Measurements from ENCODE around the gene CC2D2A.

The CC2D2A gene

DNA sequence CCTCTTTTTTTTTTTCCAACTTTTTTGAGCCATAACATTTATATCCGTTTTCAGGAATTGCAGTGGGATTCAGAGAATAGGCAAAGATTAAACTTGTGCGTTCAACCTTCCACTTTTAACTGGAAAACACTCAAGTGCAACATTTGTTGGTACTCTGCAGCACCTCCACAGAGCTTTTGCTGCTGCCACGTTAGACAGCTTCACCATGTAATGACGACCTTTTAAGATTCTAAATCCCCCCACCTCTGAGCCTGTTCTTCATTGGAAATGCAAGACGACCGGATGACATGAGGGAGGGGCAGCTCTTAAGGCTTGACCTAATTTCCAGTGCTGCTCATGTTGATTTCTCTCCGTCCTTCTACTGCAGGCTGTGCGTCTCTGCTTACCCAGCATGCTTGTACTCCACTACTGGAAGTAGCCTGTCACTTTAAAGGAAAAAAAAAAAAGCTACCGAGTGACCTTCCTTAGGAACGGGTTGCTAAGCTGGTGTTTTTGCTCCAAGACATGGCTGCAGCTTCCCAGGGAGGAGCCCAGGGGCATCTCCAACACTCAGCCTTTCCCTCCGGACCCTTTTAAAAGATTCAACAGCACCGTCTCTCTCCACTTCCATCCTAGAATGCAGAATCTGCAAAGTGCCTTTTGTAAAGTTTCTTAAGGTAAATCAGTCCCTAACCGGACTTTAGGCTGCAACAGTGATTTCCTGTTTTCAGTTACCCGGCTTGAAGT lies at the start of gene CC2D2A:
TSS of gene CC2D2A (plus strand) at position 481 of the 726 bp plus-strand sequence. CDS start 6,051 bp downstream, outside the sequence.
- DNase-seq (ENCODE audit: low read depth in 2 of 2): no peak

DNA sequence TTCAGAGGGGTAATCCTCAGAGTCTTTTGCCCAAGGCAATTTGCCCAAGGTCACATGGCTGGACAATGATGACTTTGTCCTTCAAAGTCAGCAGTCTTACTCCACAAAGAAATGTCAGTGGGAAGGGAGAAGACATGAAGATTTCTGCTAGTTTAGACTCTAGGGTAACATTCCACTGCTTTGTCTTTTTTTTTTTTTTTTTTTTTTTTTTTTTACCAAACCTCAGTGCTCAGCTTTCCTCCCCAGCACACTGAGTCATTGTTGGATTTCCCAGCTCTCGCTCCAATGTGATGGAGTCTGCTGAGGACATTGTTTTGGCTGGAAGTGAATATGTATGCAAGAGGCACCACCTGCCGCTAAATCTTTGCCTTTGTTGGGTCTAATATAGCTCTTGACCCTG lies 49.0 kb upstream of the CC2D2A start:
- no peak for DNase-seq (ENCODE audit: low read depth in 2 of 2)

DNA sequence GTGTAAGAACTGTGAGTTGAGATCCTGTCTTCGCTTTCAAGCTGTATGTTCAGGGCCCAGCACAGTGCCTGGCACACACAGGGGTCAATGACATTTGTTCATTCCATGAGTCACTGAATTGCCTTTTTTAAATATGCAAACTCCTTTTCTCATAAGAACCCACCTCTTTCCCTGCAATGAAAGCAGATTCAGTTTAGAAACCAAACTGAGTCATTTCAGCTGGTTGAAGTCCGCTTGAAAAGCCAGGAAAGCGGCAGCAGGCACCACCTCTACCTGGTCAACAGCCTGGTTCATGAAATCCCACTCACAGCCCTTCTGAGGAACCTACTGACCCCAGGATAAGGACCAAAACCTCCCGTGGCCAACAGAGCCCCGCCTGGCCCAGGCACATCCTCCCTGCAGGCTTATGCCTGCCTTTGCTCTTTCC lies 46.4 kb upstream of the CC2D2A start:
- DNase-seq (ENCODE audit: low read depth in 2 of 2): no peak

DNA sequence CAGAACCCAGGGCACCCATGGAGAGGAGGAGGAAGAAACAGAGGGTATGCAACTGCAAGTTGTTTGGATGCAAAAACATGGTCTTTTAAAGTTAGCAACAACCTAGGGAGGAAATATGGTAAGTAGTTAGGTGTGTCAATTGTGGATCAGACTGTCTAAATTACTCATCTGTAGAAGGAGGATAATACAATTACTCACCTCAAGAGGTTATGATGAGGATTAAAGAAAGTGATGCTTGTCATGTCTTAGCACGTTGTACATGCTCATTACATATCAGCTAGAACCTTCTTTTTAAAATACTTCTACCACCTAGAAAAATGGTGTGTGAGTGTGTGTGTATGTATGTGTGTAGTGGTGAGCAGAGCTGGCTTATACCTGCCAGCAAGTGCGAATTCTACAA lies 44.2 kb upstream of the CC2D2A start:
- DNase-seq (ENCODE audit: low read depth in 2 of 2): no peak

DNA sequence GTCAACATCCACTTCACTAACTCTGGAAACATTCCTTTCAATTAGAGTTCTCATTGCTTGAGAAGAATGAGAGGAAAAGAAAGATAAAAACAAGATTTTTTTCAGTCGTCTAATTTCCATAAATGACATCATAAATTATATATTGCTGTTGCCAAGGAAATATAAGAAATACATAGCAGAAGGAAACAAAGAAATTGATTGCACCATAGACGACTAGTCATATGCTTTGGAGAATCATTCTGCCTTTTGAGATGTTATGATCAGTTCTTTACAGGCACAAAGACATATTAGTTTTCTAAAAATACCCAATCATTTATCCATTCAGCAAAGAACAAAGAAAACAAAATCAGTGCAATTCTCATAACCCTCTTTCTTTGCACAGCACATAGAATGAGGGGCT lies 42.5 kb upstream of the CC2D2A start:
- no peak for DNase-seq (ENCODE audit: low read depth in 2 of 2)

DNA sequence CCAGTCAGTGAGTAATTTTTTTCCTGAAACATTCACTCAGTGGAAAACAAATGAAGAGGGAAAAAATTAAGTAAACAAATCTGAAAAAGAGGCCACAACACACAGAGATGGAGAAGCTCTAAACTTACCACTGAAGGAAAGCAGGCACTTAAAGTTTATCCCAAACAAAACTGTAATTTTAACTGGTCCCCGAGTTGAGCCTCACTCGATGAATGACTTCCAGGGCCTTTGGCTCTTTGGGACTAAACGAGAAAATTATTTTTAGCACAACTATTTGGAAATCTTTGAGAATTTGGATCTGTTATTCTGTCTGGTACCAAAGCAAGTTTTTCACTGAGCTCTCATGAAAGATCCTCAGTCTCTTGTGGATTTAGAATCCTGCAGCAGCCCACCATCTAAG lies 42.0 kb upstream of the CC2D2A start, which contains the start of gene C1QTNF7:
TSS of gene C1QTNF7 (plus strand) at position 333 of the 400 bp plus-strand sequence. CDS start 7,711 bp downstream, outside the sequence.
- DNase-seq (ENCODE audit: low read depth in 2 of 2): no peak

DNA sequence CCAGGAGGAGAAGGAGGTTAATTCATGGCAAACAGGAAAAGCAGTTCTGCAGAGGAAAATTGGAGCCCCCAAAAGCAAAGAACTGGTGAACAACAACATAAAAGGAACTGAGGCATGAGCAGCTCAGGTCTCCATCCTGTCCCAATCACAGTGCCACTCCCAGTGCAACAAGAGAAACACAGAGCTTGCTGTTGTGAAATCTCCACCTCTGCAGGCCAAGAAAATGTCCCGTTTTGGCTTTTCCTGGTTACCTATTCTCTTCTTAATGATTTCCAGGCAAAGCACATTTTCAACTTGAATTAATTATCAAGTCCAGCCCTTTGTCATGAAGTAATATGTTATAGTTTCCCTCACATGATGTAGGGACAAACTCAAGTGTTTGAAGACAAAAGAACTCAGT lies 41.1 kb upstream of the CC2D2A start:
- DNase-seq (ENCODE audit: low read depth in 2 of 2): no peak

DNA sequence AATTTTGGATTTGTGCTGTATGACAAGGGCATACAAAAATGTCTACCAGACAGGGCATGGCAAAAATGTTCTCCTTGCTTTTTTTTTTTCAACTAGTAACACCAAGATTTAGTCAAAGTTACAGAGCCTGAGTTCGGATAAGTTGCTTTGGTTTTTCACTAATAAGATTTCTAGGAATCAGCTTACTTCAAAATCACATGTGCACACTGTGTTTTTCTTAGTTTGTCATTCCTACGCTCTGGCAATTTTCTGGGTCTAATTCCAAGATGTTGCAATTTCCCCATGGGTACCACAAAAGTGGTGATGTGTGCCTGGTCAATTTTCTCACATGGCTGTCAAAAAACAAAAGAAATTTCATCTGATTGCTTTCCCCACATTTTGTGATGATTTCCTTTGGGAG lies 35.6 kb upstream of the CC2D2A start:
- no peak for DNase-seq (ENCODE audit: low read depth in 2 of 2)

DNA sequence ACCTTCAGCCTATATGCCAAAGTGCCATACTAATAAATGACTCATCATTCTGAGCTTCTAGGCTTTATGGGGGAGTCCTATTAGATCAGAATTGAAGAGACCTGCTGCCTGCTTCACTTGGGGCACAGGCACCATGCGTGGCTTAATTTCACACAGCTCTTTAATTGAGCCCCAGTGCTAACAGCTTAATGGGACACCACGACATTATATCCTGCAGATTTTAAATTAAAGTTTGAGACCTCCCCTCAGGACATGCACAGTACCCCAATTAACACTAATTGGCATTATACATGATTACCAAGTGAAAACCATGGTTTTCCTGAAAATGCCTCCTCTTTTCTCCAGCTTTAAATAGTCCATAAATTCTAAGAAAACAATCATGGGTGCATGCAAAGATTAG lies 35.0 kb upstream of the CC2D2A start:
- no peak for DNase-seq (ENCODE audit: low read depth in 2 of 2)

DNA sequence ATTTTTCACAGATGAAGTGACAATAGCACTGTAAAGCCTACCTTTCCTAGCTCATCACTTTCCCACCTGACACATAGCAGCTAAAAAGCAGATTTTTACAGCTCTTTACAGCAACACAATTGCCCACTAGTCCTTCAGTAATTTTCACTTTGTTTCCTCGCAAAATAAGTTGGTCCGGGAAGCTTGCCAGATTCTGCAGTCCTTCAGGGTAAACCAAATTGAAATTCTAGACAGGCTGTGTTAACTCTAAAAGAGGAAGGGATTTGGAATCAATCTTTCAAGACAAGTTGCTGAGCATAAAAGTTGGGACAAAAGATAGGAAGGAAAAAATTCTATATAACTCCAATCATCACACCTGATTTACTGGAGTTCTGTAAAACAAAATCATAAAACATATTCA lies 33.2 kb upstream of the CC2D2A start:
- no peak for DNase-seq (ENCODE audit: low read depth in 2 of 2)

DNA sequence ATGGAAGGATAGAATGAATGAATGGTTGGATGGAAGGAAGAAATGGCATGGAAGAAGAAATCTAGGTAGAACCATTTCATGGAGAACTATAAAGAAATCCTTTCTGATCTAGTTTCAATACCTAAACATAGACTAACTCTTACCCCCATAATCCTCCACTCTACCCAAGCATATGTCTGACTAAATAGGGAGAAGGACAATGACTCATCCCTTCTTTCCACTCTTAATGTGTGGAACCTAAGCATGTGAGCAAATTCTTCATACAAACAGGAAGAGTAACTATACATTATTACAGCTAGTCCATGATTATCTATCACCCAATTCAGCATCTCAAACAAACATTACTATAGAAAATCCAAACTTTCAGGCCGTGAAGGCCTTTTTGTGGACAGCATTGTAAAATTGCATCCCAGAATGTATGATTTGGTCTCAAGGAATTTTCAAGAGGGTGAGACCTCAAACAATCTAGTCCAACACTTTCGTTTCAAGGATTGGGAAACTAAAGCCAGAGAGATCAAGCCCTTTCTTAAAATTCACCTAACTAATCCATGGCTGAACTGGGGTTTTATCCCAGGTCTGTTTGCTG lies 30.6 kb upstream of the CC2D2A start:
- no peak for DNase-seq (ENCODE audit: low read depth in 2 of 2)

DNA sequence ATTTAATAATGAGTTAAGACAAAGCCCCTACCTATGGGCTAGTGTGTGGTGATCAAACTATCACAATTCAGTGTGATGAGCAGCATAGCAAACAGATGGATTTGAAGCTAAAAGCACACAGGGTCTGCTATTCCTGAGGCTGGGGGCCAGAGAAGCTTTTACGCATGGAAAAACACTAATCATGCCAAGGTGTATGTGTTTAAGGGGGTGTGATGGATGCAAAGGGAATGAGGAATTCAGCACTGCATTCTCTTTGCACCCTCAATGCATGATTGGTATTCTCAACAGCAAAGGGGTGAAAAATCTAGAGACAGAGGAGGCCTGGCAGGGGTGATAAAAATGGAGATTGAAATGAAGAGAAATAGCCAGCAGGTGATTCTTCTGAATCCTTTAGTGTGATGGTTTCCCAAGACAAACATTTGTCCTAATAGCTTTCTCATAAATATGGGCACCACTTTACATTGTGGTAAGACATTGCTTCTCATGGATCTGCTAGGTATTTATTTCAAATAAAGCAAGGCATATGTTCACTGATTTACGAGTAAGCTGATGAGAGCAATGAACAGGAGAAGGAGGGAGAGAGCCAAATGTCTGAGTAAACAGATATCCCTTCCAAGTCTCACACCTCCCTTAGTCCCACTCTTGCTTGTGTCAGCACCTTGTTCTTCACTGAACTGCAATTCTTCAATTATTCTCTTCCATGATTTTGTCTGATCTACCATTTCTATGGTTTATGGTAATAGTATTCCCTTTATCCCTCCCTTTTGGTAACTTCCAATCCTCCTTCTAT lies 26.1 kb upstream of the CC2D2A start:
- no peak for DNase-seq (ENCODE audit: low read depth in 2 of 2)

DNA sequence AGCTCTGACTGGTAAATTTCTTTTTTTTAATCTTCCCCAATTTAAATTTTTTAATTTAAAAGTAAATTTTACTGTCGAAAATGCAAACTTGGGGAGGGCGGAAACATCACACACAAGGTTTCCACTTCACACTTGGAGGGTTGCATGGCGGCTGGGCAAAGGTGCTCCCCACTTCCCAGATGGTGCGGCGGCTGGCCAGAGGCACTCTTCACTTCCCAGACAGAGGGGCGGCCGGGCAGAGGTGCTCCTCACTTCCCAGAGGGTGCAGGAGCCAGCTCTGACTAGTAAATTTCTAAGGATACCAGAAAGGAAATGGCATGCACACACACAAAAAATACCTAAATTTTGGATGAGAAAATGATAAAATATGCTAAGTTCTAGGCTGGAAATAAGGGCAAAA lies 25.4 kb upstream of the CC2D2A start:
- DNase-seq (ENCODE audit: low read depth in 2 of 2): no peak

DNA sequence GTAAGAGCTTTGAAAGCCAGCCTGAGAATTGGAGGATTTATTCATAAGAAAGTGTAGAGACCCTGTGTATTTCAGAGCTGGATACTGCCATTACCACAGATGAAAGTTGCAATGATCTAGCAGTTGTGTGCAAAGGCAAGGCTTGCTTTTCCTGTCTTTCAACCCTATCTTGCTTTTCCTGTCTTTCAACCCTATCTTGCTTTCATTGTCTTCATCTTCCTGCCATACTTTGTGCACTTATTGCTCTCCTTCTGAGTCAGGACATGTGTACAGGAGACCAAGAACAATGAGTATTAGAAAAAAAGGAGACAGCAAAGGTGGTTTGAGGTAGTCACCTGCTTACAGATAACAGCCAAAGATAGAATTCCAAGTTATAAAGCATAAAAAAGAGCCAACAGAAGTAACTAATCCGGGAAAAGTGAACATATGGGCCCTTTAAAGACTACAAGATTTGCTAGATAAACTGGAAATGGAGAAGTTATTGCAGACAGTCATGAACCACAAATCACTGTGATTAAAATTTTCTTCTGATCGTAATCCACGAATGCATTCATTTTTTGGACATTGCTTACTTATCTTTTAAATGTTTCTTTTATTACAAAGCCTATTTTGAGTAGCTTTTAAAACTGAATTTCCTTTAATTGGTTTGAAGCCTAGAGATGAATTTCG lies 24.7 kb upstream of the CC2D2A start:
- DNase-seq (ENCODE audit: low read depth in 2 of 2): no peak

DNA sequence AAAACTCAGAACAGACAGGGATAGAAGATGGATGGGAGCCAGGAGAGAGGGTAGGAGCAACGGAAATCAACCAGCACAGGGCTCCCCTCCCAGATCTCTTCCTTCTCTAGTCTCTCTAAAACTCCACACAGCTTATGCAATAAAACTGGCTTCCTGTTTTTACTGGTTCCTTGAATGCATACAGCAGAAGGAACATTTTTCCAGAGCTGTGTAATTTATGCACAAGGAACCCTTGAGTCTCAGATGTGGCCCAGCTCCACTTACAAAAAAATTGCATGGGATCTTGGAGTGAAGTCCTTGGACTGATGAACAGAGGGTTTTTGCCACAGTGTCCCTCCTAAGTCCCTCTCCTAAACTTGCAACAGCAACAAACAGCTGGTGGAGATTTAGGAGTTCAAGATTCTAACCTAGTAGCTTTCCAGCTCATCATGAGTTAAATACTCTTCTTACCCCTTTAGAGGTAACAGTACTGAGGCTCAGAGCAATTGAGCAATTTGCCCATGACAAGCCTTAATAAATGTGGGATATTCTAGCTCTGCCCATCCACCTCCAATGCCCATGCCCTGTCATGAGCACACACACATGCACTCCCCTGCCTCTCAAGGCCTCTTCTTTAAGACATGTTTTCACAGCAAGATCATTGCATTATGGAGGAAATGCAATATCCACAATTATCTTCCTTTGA lies 18.4 kb upstream of the CC2D2A start:
- no peak for DNase-seq (ENCODE audit: low read depth in 2 of 2)

DNA sequence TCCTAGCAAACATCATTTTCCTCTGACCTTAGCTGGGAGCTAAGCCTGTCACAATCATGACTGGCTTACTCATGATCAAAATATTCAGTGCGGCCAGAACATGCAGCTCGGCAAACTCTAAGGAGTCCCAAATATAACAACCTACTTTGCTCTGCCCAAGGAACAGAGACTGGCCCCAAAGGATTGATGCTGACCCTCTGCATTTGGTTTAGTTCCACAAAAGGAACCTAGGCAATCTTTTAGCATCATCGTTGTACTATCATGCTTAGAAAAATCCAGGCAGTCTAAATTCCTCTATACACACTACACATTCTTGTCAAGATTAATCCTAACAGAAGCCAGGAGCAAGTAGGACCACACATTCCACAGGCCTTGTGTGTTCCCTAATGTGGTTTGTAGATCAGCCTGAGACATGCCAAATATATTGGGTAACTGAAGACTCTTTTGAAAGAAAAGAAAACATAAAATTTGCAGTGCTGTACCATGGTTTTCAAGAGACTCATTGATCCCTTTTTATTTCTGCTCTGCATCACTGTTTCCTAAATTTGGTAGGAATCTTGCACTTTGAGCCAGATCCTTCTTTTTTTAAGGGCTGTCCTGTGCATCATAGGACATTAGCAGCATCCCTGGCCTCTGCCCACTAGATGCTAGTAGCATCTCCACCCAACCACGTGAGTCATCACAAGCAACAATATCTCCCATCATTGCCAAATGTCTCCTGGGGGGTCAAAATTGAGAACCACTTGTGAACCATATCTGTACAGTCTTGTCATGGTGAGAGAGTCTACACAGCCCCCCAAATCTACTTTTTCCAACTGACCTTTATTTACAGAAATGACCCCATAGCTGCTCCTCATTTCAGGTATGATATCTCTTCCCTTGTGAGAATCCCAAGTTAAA lies 17.6 kb upstream of the CC2D2A start:
- DNase-seq (ENCODE audit: low read depth in 2 of 2): no peak

DNA sequence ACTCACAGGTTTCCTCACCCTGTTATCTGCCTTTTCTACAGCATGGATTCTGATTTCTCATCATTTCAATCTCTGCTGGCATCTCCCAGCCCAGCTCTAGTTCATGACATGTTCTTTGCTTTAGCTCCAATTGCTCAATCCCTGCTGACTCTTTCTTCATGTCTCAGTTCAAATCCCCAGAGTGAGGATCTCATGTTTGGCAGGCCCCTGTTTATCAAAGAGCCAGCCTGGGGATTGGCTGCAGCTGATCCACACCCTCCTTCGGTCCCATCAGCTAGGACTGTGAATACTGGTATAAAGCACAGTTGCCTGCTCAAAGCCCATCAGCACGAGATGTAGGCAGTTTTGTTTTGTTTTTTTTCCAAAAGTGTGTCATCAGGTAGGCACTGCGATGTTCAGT lies 14.4 kb upstream of the CC2D2A start:
- no peak for DNase-seq (ENCODE audit: low read depth in 2 of 2)

DNA sequence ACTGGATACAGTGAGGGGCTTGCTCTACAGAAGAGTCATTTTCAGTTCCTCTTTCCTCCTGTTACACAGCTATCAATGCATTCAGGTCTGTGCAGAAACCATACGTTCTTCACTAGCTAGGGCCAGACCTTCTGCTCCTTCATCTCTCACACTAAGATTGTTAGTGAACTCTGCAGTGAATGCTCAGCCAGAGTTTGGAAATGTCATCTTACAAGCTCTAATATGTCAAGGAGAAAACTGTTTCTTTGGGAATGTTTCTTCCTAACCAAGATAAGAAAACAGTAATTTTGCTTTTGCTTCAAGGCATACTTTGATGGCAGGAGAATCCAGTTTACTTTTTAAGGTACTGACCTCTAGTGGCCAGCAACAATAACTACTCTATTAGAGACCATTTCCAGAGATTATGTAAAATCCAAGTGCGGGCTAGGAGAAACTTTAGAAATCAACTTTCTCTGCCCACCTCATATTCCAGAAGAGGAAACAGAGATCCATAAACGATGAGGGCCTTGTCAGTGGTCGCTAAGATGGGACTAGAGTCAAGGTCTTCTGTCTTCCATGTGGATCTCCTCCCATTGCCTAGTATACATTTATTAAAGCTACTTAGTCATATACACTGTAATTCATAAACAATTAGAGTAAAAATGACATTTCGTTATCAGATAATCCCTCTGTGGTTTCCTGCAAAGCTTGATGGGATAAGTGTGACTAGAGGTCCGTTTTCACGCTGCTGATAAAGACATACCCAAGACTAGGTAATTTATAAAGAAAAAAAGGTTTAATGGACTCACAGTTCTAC lies 12.1 kb upstream of the CC2D2A start:
- DNase-seq (ENCODE audit: low read depth in 2 of 2): no peak

DNA sequence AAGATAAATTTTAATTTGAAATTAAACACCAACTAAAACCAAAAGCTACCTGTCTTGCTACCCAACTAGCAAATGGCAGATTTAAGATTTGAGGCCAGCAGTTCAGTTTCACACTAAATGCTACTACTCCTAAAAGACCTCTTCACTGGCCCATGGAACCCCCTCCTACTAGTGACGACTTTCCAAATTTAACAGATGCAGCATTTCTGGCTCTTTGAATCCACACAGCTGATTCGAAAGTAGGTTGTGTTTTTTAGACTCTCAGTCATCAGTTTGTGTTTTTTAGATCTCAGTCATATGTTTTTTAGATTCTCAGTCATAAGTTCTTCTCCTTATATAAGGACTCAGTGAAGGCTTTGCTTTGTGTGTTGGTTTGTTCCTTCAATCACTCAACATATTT lies 11.1 kb upstream of the CC2D2A start:
- DNase-seq (ENCODE audit: low read depth in 2 of 2): no peak

DNA sequence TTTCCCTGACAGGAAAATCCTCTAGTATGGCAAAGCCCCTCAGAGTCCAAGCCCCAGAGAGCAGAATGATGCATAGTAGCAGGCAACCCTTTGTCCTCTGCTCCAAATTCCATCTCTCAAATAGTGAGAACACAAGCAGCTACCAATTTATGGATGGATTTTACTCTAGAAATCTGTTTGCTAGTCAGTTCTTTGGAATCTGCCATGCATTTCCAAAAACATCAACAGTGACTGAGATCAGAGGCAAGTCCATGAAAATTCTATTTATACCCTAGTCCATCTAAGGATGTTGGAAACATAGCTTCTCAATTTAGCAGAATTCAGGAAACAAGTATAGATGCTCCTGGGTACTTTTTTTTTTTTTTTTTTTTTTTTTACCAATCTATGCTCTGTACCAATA lies 10.0 kb upstream of the CC2D2A start:
- DNase-seq (ENCODE audit: low read depth in 2 of 2): no peak

Measured in stimulated activated CD8-positive, alpha-beta memory T cell treated with anti-CD3 and anti-CD28 coated beads, Interleukin-2, amount 100 ng/mL, for 1 hour (primary cell).